T-helper 2 cell treated with Interferon-gamma antibody and Interleukin-4, amounts not matched to agents 5 μg/mL and 100 μg/mL, for 36 hours (primary cell): ENCODE measurements around the gene PPM1B.
"Not testable (repeated sequence)": the region's sequence is repeated elsewhere in the genome, so short reads cannot be mapped to it uniquely, and the experiment has no call there.

Experiments used
- DNase-seq: peaks from one replicate; pipeline ENCODE4 v3.0.0; 2021; ENCODE audit warnings: low spot score
- H3K27ac Mint-ChIP-seq: one replicate; pipeline ENCODE4 v1.8.0; 2021; ENCODE audit warnings: mild to moderate bottlenecking, mixed read lengths
- H3K27me3 Mint-ChIP-seq: one replicate; pipeline ENCODE4 v1.8.0; 2021; ENCODE audit warnings: low read depth, mixed read lengths
- H3K36me3 Mint-ChIP-seq: one replicate; pipeline ENCODE4 v1.8.0; 2021; ENCODE audit warnings: low read depth, mixed read lengths
- H3K4me1 Mint-ChIP-seq: one replicate; pipeline ENCODE4 v1.8.0; 2021; ENCODE audit warnings: low read depth, mixed read lengths
- H3K4me3 Mint-ChIP-seq: one replicate; pipeline ENCODE4 v1.8.0; 2022; ENCODE audit warnings: mild to moderate bottlenecking, moderate library complexity, mixed read lengths
- H3K9me3 Mint-ChIP-seq: one replicate; pipeline ENCODE4 v1.8.0; 2021; ENCODE audit warnings: mixed read lengths

The PPM1B gene

DNA sequence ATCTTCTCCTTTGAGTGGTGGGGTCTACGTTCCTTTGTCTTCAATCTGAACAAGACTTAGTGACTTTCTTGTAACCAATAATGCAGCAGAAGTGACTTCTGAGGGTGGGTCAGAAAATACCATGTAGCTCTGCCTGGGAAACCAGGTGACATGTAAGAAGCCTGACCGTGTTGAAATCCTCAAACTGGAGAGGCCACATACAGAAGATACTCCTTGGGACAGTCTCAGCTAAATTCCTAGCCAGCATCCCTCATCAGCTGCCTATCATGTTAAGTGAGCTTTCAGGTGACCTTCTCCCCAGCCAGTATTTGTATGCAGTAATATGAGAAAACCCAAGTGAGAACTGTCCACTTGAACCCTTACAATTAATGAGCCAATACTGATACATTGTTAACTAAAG lies 27.0 kb downstream of the PPM1B start:
- Mint-ChIP-seq H3K4me1 (peaks cover 14% of the 10 kb centered on the region), H3K36me3 (peaks cover 17% of the 10 kb centered on the region), H3K4me3 (no peak overlapping the region), H3K27ac (no peak overlapping the region), H3K9me3 (no peaks in the 10 kb centered on the region), H3K27me3 (no peaks in the 10 kb centered on the region)
- no peak for DNase-seq

DNA sequence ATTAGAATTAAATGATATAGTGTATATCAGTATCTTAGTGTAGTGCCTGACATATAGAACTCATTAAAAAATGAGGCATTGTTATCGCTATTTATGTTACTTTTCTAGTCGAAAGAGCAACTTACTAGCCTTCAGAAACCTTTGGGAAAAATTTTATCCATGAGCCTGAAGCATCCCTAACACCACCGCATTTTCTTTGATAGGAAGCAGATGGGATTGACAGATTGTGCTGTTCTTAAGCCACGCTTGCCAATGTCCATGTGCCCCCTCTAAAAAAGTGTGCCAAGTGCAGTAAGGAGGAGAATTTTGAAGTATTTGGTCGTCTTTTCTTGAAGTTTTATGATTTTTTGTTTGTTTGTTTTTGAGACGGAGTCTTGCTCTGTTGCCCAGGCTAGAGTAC lies 29.1 kb downstream of the PPM1B start:
- peaks cover 34% of the 10 kb centered on the region for H3K36me3 Mint-ChIP-seq
- H3K27ac Mint-ChIP-seq: no peak overlapping the region
- DNase-seq: no peak
- no peak overlapping the region for H3K4me3 Mint-ChIP-seq
- H3K9me3 Mint-ChIP-seq: peaks cover 1% of the 10 kb centered on the region
- H3K4me1 Mint-ChIP-seq: peaks cover 15% of the 10 kb centered on the region
- H3K27me3 Mint-ChIP-seq: no peaks in the 10 kb centered on the region

DNA sequence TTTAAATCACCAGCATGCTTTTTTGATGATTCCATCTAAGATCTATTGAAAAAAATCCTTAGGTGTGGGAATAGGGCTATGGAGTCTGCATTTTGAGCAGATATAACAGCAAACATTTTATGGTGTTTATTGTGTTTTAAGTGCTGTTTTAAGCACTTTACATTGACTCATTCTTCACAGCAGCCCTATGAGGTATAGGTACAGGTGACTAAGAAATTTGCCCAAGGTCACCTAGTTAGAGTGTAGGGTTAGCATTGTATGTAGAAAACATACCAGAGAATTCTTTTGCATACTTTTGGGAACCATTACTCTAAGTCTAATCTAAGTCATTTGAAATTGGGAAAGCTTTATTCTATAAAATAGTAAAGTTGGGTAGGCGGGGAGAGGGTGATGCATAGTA lies 31.3 kb downstream of the PPM1B start:
- DNase-seq: no peak
- Mint-ChIP-seq H3K27me3 (no peaks in the 10 kb centered on the region), H3K27ac (no peak overlapping the region), H3K36me3 (peaks cover 44% of the 10 kb centered on the region), H3K9me3 (peaks cover 12% of the 10 kb centered on the region), H3K4me3 (no peak overlapping the region), H3K4me1 (peaks cover 25% of the 10 kb centered on the region)

GRCh38 chr2:44200759-44201158 lies 32.1 kb downstream of the PPM1B start:
- no peaks in the 10 kb centered on the region for H3K27me3 Mint-ChIP-seq
- H3K4me3 Mint-ChIP-seq: no peak overlapping the region
- peaks cover 46% of the 10 kb centered on the region for H3K36me3 Mint-ChIP-seq
- H3K9me3 Mint-ChIP-seq: peaks cover 12% of the 10 kb centered on the region
- no peak for DNase-seq
- no peak overlapping the region for H3K27ac Mint-ChIP-seq
- H3K4me1 Mint-ChIP-seq: peaks cover 30% of the 10 kb centered on the region

GRCh38 chr2:44201648-44202165 lies 33.0 kb downstream of the PPM1B start:
- Mint-ChIP-seq H3K4me3 (no peak overlapping the region), H3K27me3 (no peaks in the 10 kb centered on the region), H3K4me1 (peaks cover 30% of the 10 kb centered on the region)

GRCh38 chr2:44203542-44203941 lies 34.9 kb downstream of the PPM1B start:
- Mint-ChIP-seq H3K27ac (no peak overlapping the region), H3K4me3 (no peak overlapping the region), H3K36me3 (peaks cover 36% of the 10 kb centered on the region), H3K27me3 (no peaks in the 10 kb centered on the region), H3K4me1 (peaks cover 28% of the 10 kb centered on the region), H3K9me3 (peaks cover 12% of the 10 kb centered on the region)
- DNase-seq: no peak

More at GRCh38 chr2:44201648-44202165, 33.0 kb downstream of the PPM1B start:
- DNase-seq: no peak
- Mint-ChIP-seq H3K36me3 (peaks cover 40% of the 10 kb centered on the region), H3K9me3 (peaks cover 12% of the 10 kb centered on the region), H3K27ac (no peak overlapping the region)

DNA sequence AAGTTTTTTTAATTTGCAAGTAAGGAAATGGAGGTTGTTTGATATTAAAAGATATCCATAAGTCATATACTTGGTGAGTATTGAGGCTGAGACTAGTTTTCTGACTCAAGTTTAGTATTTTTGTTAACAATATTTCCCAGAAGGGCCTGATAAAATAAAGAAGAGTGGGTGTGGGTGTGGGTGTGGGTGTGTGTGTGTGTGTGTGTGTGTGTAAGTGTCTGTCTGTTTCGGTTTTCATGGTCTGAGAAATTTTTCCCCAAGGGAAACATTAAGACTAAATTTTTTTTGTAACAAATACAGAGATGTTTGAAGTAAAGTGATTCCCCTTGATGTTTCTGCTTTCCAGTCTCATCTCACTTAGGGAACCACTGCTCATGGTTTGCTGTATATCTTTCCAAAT lies 36.5 kb downstream of the PPM1B start:
- Mint-ChIP-seq H3K27me3 (no peaks in the 10 kb centered on the region), H3K4me3 (no peak overlapping the region), H3K27ac (no peak overlapping the region), H3K36me3 (peaks cover 45% of the 10 kb centered on the region), H3K9me3 (peaks cover 12% of the 10 kb centered on the region), H3K4me1 (peaks cover 27% of the 10 kb centered on the region)
- no peak for DNase-seq

DNA sequence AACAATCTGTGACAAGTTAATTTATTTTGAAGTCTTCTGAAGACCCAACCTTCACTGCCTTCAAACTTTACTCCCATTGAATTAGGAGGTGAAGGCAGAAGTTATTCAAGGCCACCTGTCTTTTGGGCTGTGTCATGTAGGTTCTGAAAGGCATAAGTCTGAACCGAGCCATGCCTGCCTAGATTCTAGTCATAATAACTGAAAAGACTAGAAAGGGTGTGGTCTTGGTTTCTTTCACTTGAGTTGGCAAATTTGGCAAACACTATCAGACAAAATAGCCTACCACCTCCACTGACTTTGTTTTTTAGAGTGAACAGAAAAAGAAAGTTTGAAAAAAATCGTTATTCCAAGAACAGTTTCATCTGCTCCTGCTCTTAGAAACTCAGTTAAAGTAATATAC lies 38.4 kb downstream of the PPM1B start:
- H3K27ac Mint-ChIP-seq: no peak overlapping the region
- peaks cover 22% of the 10 kb centered on the region for H3K4me1 Mint-ChIP-seq
- H3K9me3 Mint-ChIP-seq: peaks cover 12% of the 10 kb centered on the region
- no peaks in the 10 kb centered on the region for H3K27me3 Mint-ChIP-seq
- no peak overlapping the region for H3K4me3 Mint-ChIP-seq
- DNase-seq: no peak
- peaks cover 41% of the 10 kb centered on the region for H3K36me3 Mint-ChIP-seq

DNA sequence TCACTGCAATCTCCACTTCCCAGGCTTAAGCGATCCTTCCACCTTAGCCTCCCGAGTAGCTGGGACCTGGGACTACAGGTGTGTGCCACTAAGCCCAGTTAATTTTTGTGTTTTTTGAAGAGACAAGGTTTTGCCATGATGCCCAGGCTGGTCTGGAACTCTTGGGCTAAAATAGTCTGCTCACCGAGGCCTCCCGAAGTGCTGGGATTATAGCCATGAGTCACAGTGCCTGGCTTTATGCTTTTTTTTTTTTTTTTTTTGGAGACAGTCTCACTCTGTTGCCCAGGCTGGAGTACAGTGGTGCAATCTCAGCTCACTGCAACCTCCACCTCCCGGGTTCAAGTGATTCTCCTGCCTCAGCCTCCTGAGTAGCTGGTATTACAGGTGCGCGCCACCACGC lies 39.0 kb downstream of the PPM1B start:
- not testable (repeated sequence) for DNase-seq, H3K4me3 Mint-ChIP-seq, H3K27me3 Mint-ChIP-seq, H3K27ac Mint-ChIP-seq
- H3K4me1 Mint-ChIP-seq: peaks cover 19% of the 10 kb centered on the region
- peaks cover 41% of the 10 kb centered on the region for H3K36me3 Mint-ChIP-seq
- H3K9me3 Mint-ChIP-seq: peaks cover 12% of the 10 kb centered on the region

DNA sequence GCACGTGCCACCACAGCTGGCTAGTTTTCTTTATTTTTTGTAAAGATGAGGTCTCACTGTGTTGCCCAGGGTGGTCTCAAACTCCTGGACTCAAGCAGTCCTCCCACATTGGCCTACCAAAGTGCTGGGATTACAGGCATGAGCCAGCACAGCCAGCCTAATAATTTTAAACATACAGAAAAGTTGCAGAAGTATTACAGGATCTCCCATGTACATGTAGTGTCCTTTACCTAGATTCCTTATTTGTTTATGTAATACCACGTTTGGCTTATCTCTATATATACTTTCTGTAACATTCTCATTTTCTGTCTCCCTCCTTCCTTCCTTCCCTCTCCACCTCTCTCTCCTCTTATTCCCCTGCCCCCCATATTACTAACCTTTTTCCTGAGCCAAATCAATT lies 41.7 kb downstream of the PPM1B start:
- Mint-ChIP-seq H3K9me3 (no peaks in the 10 kb centered on the region), H3K36me3 (peaks cover 32% of the 10 kb centered on the region), H3K4me1 (peaks cover 4% of the 10 kb centered on the region), H3K4me3 (no peak overlapping the region), H3K27ac (no peak overlapping the region), H3K27me3 (no peaks in the 10 kb centered on the region)
- no peak for DNase-seq

- no peaks in the 10 kb centered on the region for H3K27me3 Mint-ChIP-seq
- peaks cover 2% of the 10 kb centered on the region for H3K4me1 Mint-ChIP-seq
- no peak for DNase-seq
- H3K36me3 Mint-ChIP-seq: peaks cover 36% of the 10 kb centered on the region
- H3K27ac Mint-ChIP-seq: no peak overlapping the region
- no peak overlapping the region for H3K4me3 Mint-ChIP-seq
- H3K9me3 Mint-ChIP-seq: no peaks in the 10 kb centered on the region
Observed at GRCh38 chr2:44211183-44211582, 42.5 kb downstream of the PPM1B start.

DNA sequence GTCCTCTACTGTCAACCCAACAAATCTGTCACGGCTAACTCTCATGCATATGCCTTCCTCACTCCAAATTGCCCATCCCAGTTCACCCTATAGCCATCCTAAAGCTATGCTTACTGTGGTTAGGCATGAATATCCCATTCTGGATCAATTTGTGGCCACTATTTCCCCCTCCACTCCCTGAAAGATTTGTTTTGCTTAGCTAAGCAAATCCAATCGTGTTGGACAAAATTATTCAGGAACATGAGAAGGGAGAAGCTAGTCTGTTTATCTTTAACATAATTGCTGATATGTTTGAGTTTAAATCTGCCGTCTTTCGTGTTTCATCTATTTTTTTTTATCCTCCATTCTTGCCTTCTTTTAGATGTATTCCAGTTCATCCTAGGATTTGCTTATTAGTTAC lies 43.6 kb downstream of the PPM1B start:
- no peaks in the 10 kb centered on the region for H3K27me3 Mint-ChIP-seq
- H3K4me3 Mint-ChIP-seq: no peak overlapping the region
- no peaks in the 10 kb centered on the region for H3K9me3 Mint-ChIP-seq
- H3K4me1 Mint-ChIP-seq: peaks cover 2% of the 10 kb centered on the region
- peaks cover 39% of the 10 kb centered on the region for H3K36me3 Mint-ChIP-seq
- H3K27ac Mint-ChIP-seq: no peak overlapping the region
- DNase-seq: no peak

DNA sequence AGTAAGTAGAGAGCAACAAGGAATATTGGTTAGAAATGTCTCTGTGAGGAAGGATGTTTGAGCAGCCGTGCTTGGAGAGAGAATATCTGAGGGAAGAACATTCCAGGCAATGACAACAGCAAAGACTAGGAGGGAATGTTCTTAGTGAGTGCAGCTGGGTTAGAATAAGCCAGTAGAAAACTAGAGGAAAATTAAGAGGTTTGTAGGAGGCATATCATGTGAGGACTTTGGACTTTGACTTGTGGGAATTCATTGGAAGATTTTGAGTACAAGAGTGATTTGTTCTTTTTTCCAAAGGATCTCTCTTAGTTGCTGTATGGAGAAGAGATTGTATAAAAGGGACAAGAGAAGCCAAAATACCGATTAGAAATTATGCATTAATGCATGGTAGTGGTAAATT lies 47.2 kb downstream of the PPM1B start:
- H3K36me3 Mint-ChIP-seq: peaks cover 29% of the 10 kb centered on the region
- H3K9me3 Mint-ChIP-seq: no peaks in the 10 kb centered on the region
- H3K4me3 Mint-ChIP-seq: no peak overlapping the region
- no peaks in the 10 kb centered on the region for H3K27me3 Mint-ChIP-seq
- H3K27ac Mint-ChIP-seq: no peak overlapping the region
- DNase-seq: no peak
- H3K4me1 Mint-ChIP-seq: no peaks in the 10 kb centered on the region

GRCh38 chr2:44218771-44219170 lies 50.1 kb downstream of the PPM1B start:
- DNase-seq: no peak
- H3K36me3 Mint-ChIP-seq: peaks cover 18% of the 10 kb centered on the region
- no peaks in the 10 kb centered on the region for H3K4me1 Mint-ChIP-seq
- H3K27ac Mint-ChIP-seq: no peak overlapping the region
- H3K27me3 Mint-ChIP-seq: no peaks in the 10 kb centered on the region
- H3K9me3 Mint-ChIP-seq: no peaks in the 10 kb centered on the region
- H3K4me3 Mint-ChIP-seq: no peak overlapping the region

- Mint-ChIP-seq H3K4me1 (peaks cover 6% of the 10 kb centered on the region), H3K27ac (no peak overlapping the region), H3K9me3 (no peaks in the 10 kb centered on the region), H3K27me3 (no peaks in the 10 kb centered on the region), H3K4me3 (no peak overlapping the region), H3K36me3 (peaks cover 12% of the 10 kb centered on the region)
- no peak for DNase-seq
Observed at GRCh38 chr2:44226753-44227152, 58.1 kb downstream of the PPM1B start.
